Activated naive CD8-positive, alpha-beta T cell treated with anti-CD3 and anti-CD28 coated beads for 36 hours (primary cell): ENCODE results near the gene HK1. TPM values are rescaled to one million over a fixed set of nuclear protein-coding genes. Genes with fewer than 3 reads are reported as not detected.

Experiments used
- DNase-seq: peaks from one replicate; pipeline ENCODE4 v3.0.0; 2021
- H3K27ac Mint-ChIP-seq: one replicate; pipeline ENCODE4 v1.8.0; 2022; ENCODE audit warnings: mild to moderate bottlenecking, moderate library complexity, mixed read lengths
- H3K27me3 Mint-ChIP-seq: one replicate; pipeline ENCODE4 v1.8.0; 2022; ENCODE audit warnings: mild to moderate bottlenecking, mixed read lengths
- H3K36me3 Mint-ChIP-seq: one replicate; pipeline ENCODE4 v1.8.0; 2021; ENCODE audit warnings: mild to moderate bottlenecking, mixed read lengths
- H3K4me1 Mint-ChIP-seq: one replicate; pipeline ENCODE4 v1.8.0; 2021; ENCODE audit warnings: mixed read lengths
- H3K4me3 Mint-ChIP-seq: one replicate; pipeline ENCODE4 v1.8.0; 2022; ENCODE audit warnings: mild to moderate bottlenecking, moderate library complexity, mixed read lengths
- H3K9me3 Mint-ChIP-seq: one replicate; pipeline ENCODE4 v1.8.0; 2022; ENCODE audit warnings: mixed read lengths
- total RNA-seq, 2 experiments: library from RNA; stranded (reverse); gene quantifications; one replicate each; pipeline ENCODE4 v1.2.3, GENCODE V29; 2021

Gene HK1
- total RNA-seq, 2 experiments from 2014 or later, result 236 to 244 TPM

DNA sequence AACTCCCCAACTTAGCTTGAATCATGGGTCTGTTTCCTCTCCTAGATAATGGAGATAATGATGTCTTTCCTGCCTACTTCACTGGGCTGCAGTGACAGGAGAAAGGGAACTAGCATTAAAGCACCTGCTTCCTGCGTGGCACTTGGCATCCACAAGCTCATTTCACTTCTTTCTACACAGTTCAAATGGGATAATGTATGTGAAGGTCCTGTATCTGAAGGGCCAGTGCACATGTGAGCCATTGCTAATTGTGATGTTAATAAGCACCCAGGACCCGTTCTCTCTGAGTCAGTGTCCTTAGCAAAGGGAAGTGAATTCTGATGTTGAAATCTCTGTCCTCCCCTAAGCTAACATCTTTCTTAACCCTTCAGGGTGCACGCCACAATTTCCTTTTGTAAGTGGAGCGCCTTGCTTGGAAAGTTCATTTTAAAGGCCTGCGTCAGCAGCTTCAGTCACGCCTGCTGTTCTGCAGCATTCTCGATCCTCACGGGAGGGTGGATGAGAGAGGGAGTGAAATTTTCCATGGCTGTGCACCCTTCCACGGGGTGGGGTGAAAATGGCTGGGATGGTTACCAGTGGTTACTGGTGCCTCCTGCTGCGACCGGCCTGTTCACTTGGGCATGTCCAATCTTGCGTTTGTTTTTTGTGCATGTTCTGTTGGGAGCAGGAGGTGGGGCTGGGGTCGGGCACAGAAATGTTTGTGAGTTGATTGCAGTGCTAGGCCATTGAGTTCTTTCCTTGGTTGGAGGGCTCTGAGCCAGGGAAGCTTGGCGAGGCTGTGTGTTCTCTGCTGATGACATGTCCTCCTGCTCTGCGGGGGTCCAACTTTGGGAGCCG is 59.2 kb downstream of the HK1 start:
- H3K4me3 Mint-ChIP-seq, result no peak overlapping the region
- H3K4me1 Mint-ChIP-seq, result peaks cover 51% of the 10 kb centered on the region
- H3K36me3 Mint-ChIP-seq, result peaks cover 27% of the 10 kb centered on the region
- H3K9me3 Mint-ChIP-seq, result no peaks in the 10 kb centered on the region
- no peak for DNase-seq
- no peak overlapping the region for H3K27ac Mint-ChIP-seq
- H3K27me3 Mint-ChIP-seq, result no peaks in the 10 kb centered on the region

DNA sequence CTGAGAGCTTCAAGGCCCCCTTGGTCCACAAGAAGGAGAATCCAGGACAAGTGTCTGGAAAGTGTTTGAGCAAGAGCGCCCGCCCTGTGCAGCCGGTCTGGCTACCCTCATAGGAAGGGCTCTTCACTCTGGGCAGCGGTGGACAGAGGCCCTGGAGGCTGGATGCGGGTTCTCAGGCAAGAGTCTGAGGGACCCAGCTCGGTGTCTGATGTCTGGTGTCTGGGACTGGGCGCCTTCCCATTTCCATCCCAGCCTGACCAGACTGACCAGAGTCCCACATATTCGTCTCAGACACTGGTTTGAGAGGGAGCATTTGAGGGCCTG is 59.8 kb downstream of the HK1 start:
- Mint-ChIP-seq H3K27me3 (no peaks in the 10 kb centered on the region), H3K27ac (no peak overlapping the region), H3K4me1 (peaks cover 51% of the 10 kb centered on the region), H3K4me3 (no peak overlapping the region), H3K9me3 (no peaks in the 10 kb centered on the region), H3K36me3 (peaks cover 27% of the 10 kb centered on the region)
- no peak for DNase-seq

DNA sequence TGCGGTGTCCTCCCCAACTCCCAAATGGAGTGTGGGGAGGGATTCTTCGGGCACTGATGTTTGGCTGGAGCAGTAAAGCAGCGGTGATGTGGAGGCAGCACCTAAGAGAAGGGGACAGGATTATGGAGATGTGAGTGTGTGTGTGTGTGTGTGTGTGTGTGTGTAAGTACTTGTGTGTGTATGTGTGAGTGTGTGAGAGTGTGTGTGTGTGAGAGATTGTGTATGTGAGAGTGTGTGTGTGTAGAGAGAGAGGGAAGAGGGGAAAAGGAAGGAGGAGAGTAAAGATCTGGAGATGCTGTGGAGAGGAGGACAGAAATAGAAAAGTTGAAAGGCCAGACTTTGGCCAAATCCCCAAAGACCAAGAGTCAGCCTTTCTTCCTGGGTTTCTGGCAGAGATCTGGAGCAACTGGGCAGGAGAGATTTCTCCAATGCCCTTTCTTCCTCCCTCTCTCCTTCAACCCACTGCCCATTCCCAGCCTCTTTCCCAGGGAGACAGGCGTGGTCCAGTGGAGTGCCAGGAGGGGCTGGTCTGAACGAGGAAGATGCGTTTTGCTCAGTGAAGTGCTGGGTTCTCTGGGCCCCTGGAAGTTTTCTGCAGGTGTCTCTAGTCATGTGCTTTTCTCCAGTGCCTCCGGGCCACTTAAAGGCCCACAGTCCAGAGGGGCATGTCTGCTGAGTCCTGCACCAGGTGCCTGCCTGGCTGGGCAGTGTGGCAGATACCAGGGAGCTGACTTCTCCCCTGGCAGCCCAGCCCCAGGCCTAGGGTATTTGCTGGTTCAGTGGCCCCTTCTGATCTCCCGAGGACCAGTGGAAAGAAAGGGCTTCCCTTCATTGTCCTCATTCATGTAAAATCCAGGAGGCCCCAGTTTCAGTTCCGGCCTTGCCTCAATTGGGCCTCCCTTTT is 60.5 kb downstream of the HK1 start:
- no peak for DNase-seq
- Mint-ChIP-seq H3K4me3 (no peak overlapping the region), H3K36me3 (peaks cover 31% of the 10 kb centered on the region), H3K27ac (no peak overlapping the region), H3K4me1 (peaks cover 54% of the 10 kb centered on the region), H3K27me3 (no peaks in the 10 kb centered on the region), H3K9me3 (no peaks in the 10 kb centered on the region)

DNA sequence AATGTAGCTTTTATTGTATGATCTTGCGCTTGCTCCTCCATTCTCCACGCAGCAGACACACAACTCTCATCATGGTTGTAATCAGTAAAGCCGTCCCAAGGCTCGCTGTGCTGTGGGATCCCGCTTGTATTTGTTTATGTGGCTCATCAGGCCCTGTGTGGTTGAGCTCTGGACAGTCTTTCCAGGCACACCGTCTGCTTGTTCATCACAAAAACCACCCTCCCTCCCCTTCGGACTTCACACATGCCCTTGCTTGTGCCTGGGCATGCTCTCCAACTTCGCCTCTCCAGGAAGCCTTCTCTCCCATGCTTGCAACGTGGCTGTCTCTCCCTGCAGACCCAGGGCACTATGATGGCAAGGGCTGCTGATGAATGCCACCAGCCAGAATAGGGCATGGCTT is 62.4 kb downstream of the HK1 start:
- H3K9me3 Mint-ChIP-seq, result no peaks in the 10 kb centered on the region
- no peaks in the 10 kb centered on the region for H3K27me3 Mint-ChIP-seq
- no peak overlapping the region for H3K27ac Mint-ChIP-seq
- peaks cover 57% of the 10 kb centered on the region for H3K4me1 Mint-ChIP-seq
- peaks cover 36% of the 10 kb centered on the region for H3K36me3 Mint-ChIP-seq
- no peak overlapping the region for H3K4me3 Mint-ChIP-seq
- no peak for DNase-seq

GRCh38 chr10:69343905-69344304 is 65.6 kb downstream of the HK1 start:
- peaks cover 70% of the 10 kb centered on the region for H3K4me1 Mint-ChIP-seq
- no peaks in the 10 kb centered on the region for H3K27me3 Mint-ChIP-seq
- H3K27ac Mint-ChIP-seq, result peak overlapping the region; percentile 76
- H3K9me3 Mint-ChIP-seq, result no peaks in the 10 kb centered on the region
- DNase-seq, result no peak
- H3K36me3 Mint-ChIP-seq, result peaks cover 55% of the 10 kb centered on the region
- H3K4me3 Mint-ChIP-seq, result no peak overlapping the region

DNA sequence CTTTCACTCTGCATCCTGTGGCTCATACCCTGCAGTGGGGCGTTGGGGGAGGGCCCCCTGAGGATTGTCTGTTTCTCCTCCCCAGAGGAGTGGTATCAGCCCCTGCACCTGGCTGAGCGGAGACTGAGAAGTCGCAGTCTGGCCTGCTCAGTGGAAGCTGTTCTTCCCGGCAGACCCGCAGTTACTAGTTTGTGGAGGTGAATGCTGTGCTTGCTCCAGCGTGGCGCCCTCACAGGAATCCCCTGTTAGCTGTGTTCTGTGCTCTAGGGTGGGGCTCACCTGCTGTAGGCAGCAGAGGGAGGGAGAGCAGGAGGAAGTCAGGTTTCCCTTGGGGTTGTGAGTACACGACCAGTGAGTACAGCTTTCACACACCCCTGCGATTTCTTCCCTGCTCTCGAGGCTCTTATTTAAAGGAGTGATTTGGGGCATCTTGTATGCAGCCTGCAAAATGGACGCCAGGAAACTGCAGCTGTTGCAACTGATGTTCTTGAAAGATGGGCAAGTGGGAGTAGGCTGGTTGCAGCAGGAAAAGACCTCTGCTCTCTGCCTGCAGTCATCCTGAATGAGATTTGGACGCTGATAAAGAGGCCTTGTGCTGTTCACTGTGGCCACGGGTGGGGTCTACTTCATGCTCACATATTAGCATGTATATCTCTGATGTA is 66.4 kb downstream of the HK1 start:
- Mint-ChIP-seq H3K36me3 (peaks cover 60% of the 10 kb centered on the region), H3K27ac (peak overlapping the region; percentile 76), H3K9me3 (no peaks in the 10 kb centered on the region), H3K27me3 (no peaks in the 10 kb centered on the region), H3K4me1 (peaks cover 71% of the 10 kb centered on the region), H3K4me3 (no peak overlapping the region)
- DNase-seq, result peak; percentile 9

DNA sequence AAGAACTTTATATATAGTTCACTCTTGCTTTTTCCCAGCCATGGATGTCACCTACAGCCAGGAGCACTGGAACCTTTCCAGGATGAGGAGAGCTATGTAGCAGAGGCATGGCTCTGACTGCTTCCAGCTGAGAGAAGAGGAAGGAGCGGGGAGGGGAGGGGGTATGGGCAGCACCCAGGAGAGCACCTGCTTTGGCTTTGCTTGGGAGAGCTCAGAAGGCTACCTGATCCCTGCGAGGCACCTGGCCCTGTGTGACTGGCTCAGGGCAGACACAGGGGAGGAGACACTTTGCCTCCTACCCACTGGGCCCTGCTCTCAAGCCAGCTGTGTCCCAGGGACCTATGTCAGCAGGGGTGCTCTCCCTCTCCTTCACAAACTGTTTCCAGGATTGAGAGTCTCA is 67.1 kb downstream of the HK1 start:
- peak overlapping the region; percentile 76 for H3K27ac Mint-ChIP-seq
- peaks cover 72% of the 10 kb centered on the region for H3K4me1 Mint-ChIP-seq
- no peak for DNase-seq
- H3K9me3 Mint-ChIP-seq, result no peaks in the 10 kb centered on the region
- no peak overlapping the region for H3K4me3 Mint-ChIP-seq
- no peaks in the 10 kb centered on the region for H3K27me3 Mint-ChIP-seq
- H3K36me3 Mint-ChIP-seq, result peaks cover 66% of the 10 kb centered on the region

DNA sequence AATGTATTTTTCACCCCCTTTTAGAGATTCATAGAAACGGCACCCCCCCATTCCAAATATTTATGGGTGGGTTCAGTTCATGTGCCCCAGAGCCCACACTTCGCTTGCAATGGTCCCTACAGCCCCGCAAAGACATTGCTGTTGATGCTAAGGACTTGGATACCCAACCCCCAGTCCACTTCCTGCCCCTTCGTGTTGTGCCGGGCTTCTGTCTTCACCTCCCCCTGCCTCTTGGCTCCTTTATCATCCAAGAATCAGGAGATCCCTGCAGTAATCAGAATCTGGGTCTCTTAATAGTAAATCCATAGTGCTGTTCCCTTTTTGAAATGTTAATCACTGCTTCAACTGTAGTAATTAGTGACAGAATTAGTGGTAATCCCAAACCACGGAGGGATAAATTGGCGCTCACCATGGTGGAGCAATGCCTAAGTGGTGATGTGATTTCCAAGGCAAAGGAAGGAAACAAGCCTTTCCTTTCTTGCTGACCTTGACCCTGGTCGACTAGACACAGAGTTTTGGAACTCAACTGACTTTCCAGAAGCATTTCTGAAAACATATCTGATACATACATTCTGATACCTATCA is 67.7 kb downstream of the HK1 start:
- H3K4me1 Mint-ChIP-seq, result peaks cover 72% of the 10 kb centered on the region
- DNase-seq, result no peak
- H3K4me3 Mint-ChIP-seq, result no peak overlapping the region
- no peaks in the 10 kb centered on the region for H3K27me3 Mint-ChIP-seq
- H3K9me3 Mint-ChIP-seq, result no peaks in the 10 kb centered on the region
- peaks cover 63% of the 10 kb centered on the region for H3K36me3 Mint-ChIP-seq
- peak overlapping the region; percentile 30 for H3K27ac Mint-ChIP-seq

DNA sequence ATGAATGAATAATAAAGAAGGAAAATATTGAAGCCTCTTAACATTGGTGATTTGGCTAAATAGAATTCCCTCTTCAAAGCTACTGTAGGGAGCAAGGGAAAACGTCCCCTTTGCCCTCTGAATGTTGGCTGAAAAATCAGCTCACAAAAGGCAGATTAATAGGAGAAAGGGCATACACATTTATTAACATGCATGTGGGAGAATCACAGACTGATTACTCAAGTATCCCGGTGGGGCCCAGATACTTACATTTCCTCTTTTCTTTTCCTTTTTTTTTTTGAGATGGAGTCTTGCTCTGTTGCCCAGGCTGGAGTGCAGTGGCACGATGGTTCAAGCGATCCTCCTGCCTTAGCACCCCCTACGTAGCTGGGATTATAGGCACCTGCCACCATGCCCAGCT is 68.5 kb downstream of the HK1 start:
- no peak overlapping the region for H3K27ac Mint-ChIP-seq

GRCh38 chr10:69348816-69349541 is 70.7 kb downstream of the HK1 start:
- no peaks in the 10 kb centered on the region for H3K9me3 Mint-ChIP-seq
- H3K36me3 Mint-ChIP-seq, result peaks cover 71% of the 10 kb centered on the region
- no peaks in the 10 kb centered on the region for H3K27me3 Mint-ChIP-seq
- no peak for DNase-seq
- peaks cover 74% of the 10 kb centered on the region for H3K4me1 Mint-ChIP-seq
- peak overlapping the region; percentile 84 for H3K27ac Mint-ChIP-seq
- H3K4me3 Mint-ChIP-seq, result no peak overlapping the region

More for the DNA sequence above, 68.5 kb downstream of the HK1 start:
- DNase-seq, result no peak
- H3K9me3 Mint-ChIP-seq, result no peaks in the 10 kb centered on the region
- H3K27me3 Mint-ChIP-seq, result no peaks in the 10 kb centered on the region
- no peak overlapping the region for H3K4me3 Mint-ChIP-seq
- peaks cover 65% of the 10 kb centered on the region for H3K36me3 Mint-ChIP-seq
- peaks cover 72% of the 10 kb centered on the region for H3K4me1 Mint-ChIP-seq

- Mint-ChIP-seq H3K27me3 (no peaks in the 10 kb centered on the region), H3K4me1 (peaks cover 72% of the 10 kb centered on the region), H3K9me3 (no peaks in the 10 kb centered on the region), H3K4me3 (no peak overlapping the region), H3K27ac (peak overlapping the region; percentile 84), H3K36me3 (peaks cover 73% of the 10 kb centered on the region)
- no peak for DNase-seq
Measured at GRCh38 chr10:69349542-69349888, 71.2 kb downstream of the HK1 start.

GRCh38 chr10:69351589-69351988 is 73.3 kb downstream of the HK1 start:
- no peak for DNase-seq
- Mint-ChIP-seq H3K4me1 (peaks cover 55% of the 10 kb centered on the region), H3K27ac (no peak overlapping the region), H3K4me3 (no peak overlapping the region), H3K9me3 (no peaks in the 10 kb centered on the region), H3K27me3 (no peaks in the 10 kb centered on the region), H3K36me3 (peaks cover 77% of the 10 kb centered on the region)

GRCh38 chr10:69352569-69353264 is 74.4 kb downstream of the HK1 start:
- Mint-ChIP-seq H3K36me3 (peaks cover 71% of the 10 kb centered on the region), H3K27ac (no peak overlapping the region)

More at GRCh38 chr10:69352569-69353264, 74.4 kb downstream of the HK1 start:
- Mint-ChIP-seq H3K4me3 (no peak overlapping the region), H3K9me3 (no peaks in the 10 kb centered on the region), H3K27me3 (no peaks in the 10 kb centered on the region), H3K4me1 (peaks cover 48% of the 10 kb centered on the region)
- DNase-seq, result no peak
